GM12878 (cell line): ENCODE data around the gene ME3. TPM values are rescaled to one million over a fixed set of nuclear protein-coding genes. Genes with fewer than 3 reads are reported as not detected.

Experiments
- ATF3 ChIP-seq: IDR thresholded peaks from 2 replicates; pipeline ENCODE4 v1.6.1; 2011; ENCODE audit warnings: low read depth, mild to moderate bottlenecking, low read length, moderate library complexity, borderline replicate concordance; ENCODE audit errors: extremely low read depth
- BCL11A ChIP-seq: IDR thresholded peaks from 2 replicates; pipeline ENCODE4 v1.6.1; 2011; ENCODE audit warnings: low read depth, low read length
- CREM ChIP-seq: IDR thresholded peaks from 2 replicates; pipeline ENCODE4 v1.6.1; 2014; ENCODE audit warnings: antibody characterized with exemption, low read depth
- E2F8 ChIP-seq: fragments of 450-650 bp; IDR thresholded peaks from 2 replicates; pipeline ENCODE4 v1.6.1; 2018; ENCODE audit warnings: mild to moderate bottlenecking, low read depth, moderate library complexity; ENCODE audit not compliant: partially characterized antibody
- EZH2 ChIP-seq: IDR thresholded peaks from 2 replicates; pipeline ENCODE4 v1.6.1; 2012; ENCODE audit warnings: low read depth, mild to moderate bottlenecking, control low read depth, inconsistent platforms, low read length, borderline replicate concordance; ENCODE audit not compliant: control insufficient read depth
- JUND ChIP-seq: IDR thresholded peaks from 2 replicates; pipeline ENCODE4 v1.6.1; 2012; ENCODE audit warnings: low read depth, mild to moderate bottlenecking, low read length, improper control_type of control experiment, moderate library complexity
- LARP7 ChIP-seq: fragments of 450-650 bp; IDR thresholded peaks from 2 replicates; pipeline ENCODE4 v1.6.1; 2017; ENCODE audit warnings: mild to moderate bottlenecking
- MXI1 ChIP-seq: fragments of 150-350 bp; IDR thresholded peaks from 2 replicates; pipeline ENCODE4 v1.6.1; 2011; ENCODE audit warnings: low read depth, mild to moderate bottlenecking, inconsistent platforms, low read length, improper control_type of control experiment
- NFYB ChIP-seq: IDR thresholded peaks from 2 replicates; pipeline ENCODE4 v1.6.1; 2011; ENCODE audit warnings: low read depth, mild to moderate bottlenecking, low read length, improper control_type of control experiment, moderate library complexity; ENCODE audit not compliant: insufficient read depth
- NR2F1 ChIP-seq: fragments of 450-650 bp; conservative IDR thresholded peaks from 2 replicates; pipeline ENCODE4 v1.6.1; 2017; ENCODE audit warnings: mild to moderate bottlenecking
- RAD21 ChIP-seq: IDR thresholded peaks from 2 replicates; pipeline ENCODE4 v1.6.1; 2011; ENCODE audit warnings: mild to moderate bottlenecking, low read depth, low read length, moderate library complexity; ENCODE audit not compliant: insufficient read depth
- RAD51 ChIP-seq: fragments of 450-650 bp; IDR thresholded peaks from 2 replicates; pipeline ENCODE4 v1.6.1; 2016; ENCODE audit warnings: moderate library complexity, mild to moderate bottlenecking, inconsistent platforms
- RB1 ChIP-seq: fragments of 450-650 bp; formaldehyde crosslinking; IDR thresholded peaks from 2 replicates; pipeline ENCODE4 v1.6.1; 2017; ENCODE audit warnings: mild to moderate bottlenecking, borderline replicate concordance
- SREBF1 ChIP-seq: IDR thresholded peaks from 2 replicates; pipeline ENCODE4 v1.6.1; 2012; ENCODE audit warnings: mild to moderate bottlenecking, low read length
- SREBF2 ChIP-seq: IDR thresholded peaks from 2 replicates; pipeline ENCODE4 v1.6.1; 2012; ENCODE audit warnings: mild to moderate bottlenecking, low read length
- TAF1 ChIP-seq: IDR thresholded peaks from 2 replicates; pipeline ENCODE4 v1.6.1; 2011; ENCODE audit warnings: mild to moderate bottlenecking, low read depth, low read length, borderline replicate concordance
- TCF12 ChIP-seq: IDR thresholded peaks from 2 replicates; pipeline ENCODE4 v1.6.1; 2011; ENCODE audit warnings: low read depth, mild to moderate bottlenecking, low read length
- TCF3 ChIP-seq: IDR thresholded peaks from 2 replicates; pipeline ENCODE4 v1.6.1; 2012; ENCODE audit warnings: low read depth, mild to moderate bottlenecking, low read length, borderline replicate concordance; ENCODE audit not compliant: insufficient read depth
- TCF7 ChIP-seq: IDR thresholded peaks from 2 replicates; pipeline ENCODE4 v1.6.1; 2014; ENCODE audit warnings: antibody characterized with exemption, borderline replicate concordance
- ZBTB40 ChIP-seq: fragments of 450-650 bp; IDR thresholded peaks from 2 replicates; pipeline ENCODE4 v1.6.1; 2016; ENCODE audit warnings: mild to moderate bottlenecking, moderate library complexity, borderline replicate concordance
- ZNF24 ChIP-seq: fragments of 450-650 bp; IDR thresholded peaks from 2 replicates; pipeline ENCODE4 v1.6.1; 2017; ENCODE audit warnings: antibody characterized with exemption, mild to moderate bottlenecking
- polyA plus RNA-seq, 11 experiments: library from polyadenylated mRNA; depleted of rRNA in 4 of 11; unstranded in 6 of 11; stranded (reverse) in 5 of 11; fragments of >200 nt; fragmentation: Nextera tagmentation in 4 of 11; fragmentation: Illumina TruSeq in 1 of 11; extraction: Ambion mirVana in 4 of 11; extraction: Trizol in 1 of 11; gene quantifications; 1 replicate in 1 of 11; 2 replicates in 10 of 11; pipeline versions ENCODE4 v1.2.1 to v1.2.3, GENCODE V29; 2011 to 2016; ENCODE audit warnings: inconsistent platforms in 2 of 11, missing spikeins in 2 of 11, low read depth in 1 of 11
- total RNA-seq, 4 experiments: library from RNA; depleted of rRNA in 3 of 4; stranded (reverse); fragments of >200 nt in 3 of 4; fragmentation: Illumina TruSeq in 1 of 4; extraction: Trizol in 1 of 4; gene quantifications; 2 replicates each; pipeline versions ENCODE4 v1.2.1 to v1.2.3, GENCODE V29; 2013 to 2021

ME3 gene
- total and polyA plus RNA-seq, 10 of the 15 experiments (the other 5 are each of a cell fraction or from before 2014, with no cell fraction given): 0.06 to 0.40 (median 0.19) TPM; not detected in 2

GRCh38 chr11:86592659-86593451 is 79.6 kb downstream of the ME3 start (continued):
- TF ChIP-seq ZBTB40 (no peak), MXI1 (no peak), BCL11A (peak; percentile 83), RAD51 (peak; percentile 76), SREBF1 (no peak), CREM (peak; percentile 68), TCF7 (peak; percentile 83), RB1 (no peak), NFYB (no peak), LARP7 (no peak), ATF3 (no peak), ZNF24 (0 out of 2 replicates have a peak, but pooled peaks have one; percentile 15), E2F8 (no peak), EZH2 (no peak), TCF12 (no peak), JUND (peak; percentile 92), NR2F1 (peak; percentile 100), SREBF2 (no peak), RAD21 (no peak), TAF1 (no peak), TCF3 (no peak)
